RWPE1 (cell line): ENCODE measurements around the gene RILPL1.

Experiments used
- CTCF ChIA-PET: fragments of 350-600 bp; sonication (Branson Sonifier 250); formaldehyde crosslinking; extraction: SDS; loops from one replicate; lab custom pipeline; 2021; lab: Yijun Ruan, JAX
- POLR2A ChIA-PET: fragments of 400-600 bp; formaldehyde crosslinking; extraction: SDS; loops from one replicate; lab custom pipeline; 2020; ENCODE audit warnings: antibody characterized with exemption; ENCODE audit not compliant: low non-redundant PET; lab: Yijun Ruan, JAX
- DNase-seq: peaks from one replicate; pipeline ENCODE4 v3.0.0; 2012; ENCODE audit warnings: low spot score
- H3K27ac ChIP-seq: fragments of 450-650 bp; 2 replicates; pipeline ENCODE4 v1.5.1; 2017
- CTCF ChIP-seq: fragments of 450-650 bp; conservative IDR thresholded peaks from 2 replicates; pipeline ENCODE4 v1.5.1; 2017; ENCODE audit warnings: low read depth, mild to moderate bottlenecking

Gene RILPL1

GRCh38 chr12:123531091-123531490, 2.4 kb downstream of the RILPL1 start:
- DNase-seq = no peak
- TF ChIP-seq CTCF = no peak

GRCh38 chr12:123530668-123531067, 2.9 kb downstream of the RILPL1 start:
- TF ChIP-seq CTCF = no peak
- CTCF ChIA-PET = interaction anchor here (0.7 kb wide), 1 partner anchor 80 kb away, joined by 3 read pairs; no protein-coding TSS in a partner anchor
- H3K27ac ChIP-seq = no peak overlapping the region; the same call in 1 of the 2 replicates
- POLR2A ChIA-PET = no interaction called here
- no peak for DNase-seq

More at GRCh38 chr12:123531091-123531490, 2.4 kb downstream of the RILPL1 start:
- CTCF ChIA-PET = no interaction called here
- peak overlapping the region; percentile 54; the same call in 1 of the 2 replicates for H3K27ac ChIP-seq
- POLR2A ChIA-PET = no interaction called here

- no peak for DNase-seq
- TF ChIP-seq CTCF = no peak
- CTCF ChIA-PET = no interaction called here
- POLR2A ChIA-PET = interaction anchor here (0.6 kb wide), 1 partner anchor 747 kb away, joined by 4 read pairs; no protein-coding TSS in a partner anchor
- no peak overlapping the region; the same call in 1 of the 2 replicates for H3K27ac ChIP-seq
Measured at GRCh38 chr12:123529686-123530085, 3.8 kb downstream of the RILPL1 start.

- H3K27ac ChIP-seq = peak overlapping the region; percentile 16; the same call in 1 of the 2 replicates
- TF ChIP-seq CTCF = no peak
- ChIA-PET POLR2A (no interaction called here), CTCF (no interaction called here)
- no peak for DNase-seq
Measured at GRCh38 chr12:123528858-123529257, 4.7 kb downstream of the RILPL1 start.

GRCh38 chr12:123526542-123527080, 6.9 kb downstream of the RILPL1 start:
- no peak for TF ChIP-seq CTCF
- POLR2A ChIA-PET = no interaction called here
- DNase-seq = no peak
- peak overlapping the region; percentile 21 for H3K27ac ChIP-seq
- CTCF ChIA-PET = interaction anchor here (0.6 kb wide), 3 partner anchors 15 to 867 kb away, joined by 4 to 8 read pairs (median 7); no protein-coding TSS in a partner anchor

- POLR2A ChIA-PET = no interaction called here
- DNase-seq = no peak
- H3K27ac ChIP-seq = no peak overlapping the region
- CTCF ChIA-PET = no interaction called here
- TF ChIP-seq CTCF = no peak
Measured at GRCh38 chr12:123524378-123524777, 9.1 kb downstream of the RILPL1 start.
